CD14-positive monocyte (primary cell): ENCODE data around the gene MRPS11. TPM values are rescaled to one million over a fixed set of nuclear protein-coding genes. Genes with fewer than 3 reads are reported as not detected.

Source experiments
- DNase-seq, 3 donors: peaks; one replicate each; pipeline ENCODE4 v3.0.0-alpha.2; 2011 to 2022
- H2AFZ ChIP-seq: 2 replicates; pipeline ENCODE4 v1.6.0; 2012; ENCODE audit warnings: mild to moderate bottlenecking, low read depth, low read length, inconsistent platforms; ENCODE audit not compliant: insufficient read depth, poor library complexity, severe bottlenecking
- H3K27ac ChIP-seq, 2 donors: 1 replicate in 1 of 2; 2 replicates in 1 of 2; pipeline ENCODE4 v1.5.1; 2012 to 2013; ENCODE audit warnings: low read length in 2 of 2, control low read depth in 1 of 2, inconsistent platforms in 1 of 2, low read depth in 1 of 2, mild to moderate bottlenecking in 1 of 2
- H3K27me3 ChIP-seq, 2 donors: one replicate each; pipeline versions ENCODE4 v1.6.0 to v1.6.1; 2011 to 2013; ENCODE audit warnings: low read length in 2 of 2; ENCODE audit not compliant: control insufficient read depth in 2 of 2, insufficient read depth in 2 of 2
- H3K36me3 ChIP-seq, 2 donors: replicated peaks in 1 of 2; 1 replicate in 1 of 2; 2 replicates in 1 of 2; pipeline versions ENCODE4 v1.5.1 to v1.6.1; 2012 to 2013; ENCODE audit warnings: low read length in 2 of 2, control low read depth in 1 of 2, inconsistent platforms in 1 of 2, mild to moderate bottlenecking in 1 of 2; ENCODE audit not compliant: insufficient read depth in 2 of 2, control insufficient read depth in 1 of 2
- H3K4me1 ChIP-seq, 2 donors: 1 replicate in 1 of 2; 2 replicates in 1 of 2; pipeline versions ENCODE4 v1.5.1 to v1.6.1; 2012 to 2013; ENCODE audit warnings: low read length in 2 of 2, control low read depth in 1 of 2, inconsistent platforms in 1 of 2, mild to moderate bottlenecking in 1 of 2, moderate library complexity in 1 of 2; ENCODE audit not compliant: insufficient read depth in 2 of 2, control insufficient read depth in 1 of 2
- H3K4me2 ChIP-seq: replicated peaks from 2 replicates; pipeline ENCODE3; 2012; ENCODE audit warnings: low read length, moderate library complexity, mild to moderate bottlenecking; ENCODE audit not compliant: poor library complexity, severe bottlenecking; ENCODE audit errors: extremely low read depth
- H3K4me3 ChIP-seq, 3 experiments: fragments of 200-600 bp in 1 of 3; sonication (generic) in 1 of 3; replicated peaks in 1 of 3; 1 replicate in 2 of 3; 2 replicates in 1 of 3; pipeline ENCODE4 v1.5.1; 2011 to 2013; ENCODE audit warnings: low read length in 3 of 3, mild to moderate bottlenecking in 3 of 3, control low read depth in 2 of 3, low read depth in 2 of 3, inconsistent platforms in 1 of 3, moderate library complexity in 1 of 3
- H3K79me2 ChIP-seq: 2 replicates; pipeline ENCODE4 v1.6.0; 2012; ENCODE audit warnings: mild to moderate bottlenecking, control low read depth, inconsistent platforms, low read length, moderate library complexity; ENCODE audit not compliant: insufficient read depth
- H3K9ac ChIP-seq: 2 replicates; pipeline ENCODE4 v1.6.0; 2017; ENCODE audit warnings: low read length, mild to moderate bottlenecking; ENCODE audit not compliant: insufficient read depth, poor library complexity, severe bottlenecking
- H3K9me3 ChIP-seq, 2 donors: replicated peaks in 1 of 2; 1 replicate in 1 of 2; 2 replicates in 1 of 2; pipeline versions ENCODE4 v1.5.1 to v1.6.1; 2012 to 2013; ENCODE audit warnings: low read length in 2 of 2, control low read depth in 1 of 2; ENCODE audit not compliant: control insufficient read depth in 1 of 2, insufficient read depth in 1 of 2
- H4K20me1 ChIP-seq: 2 replicates; pipeline ENCODE4 v1.6.0; 2012; ENCODE audit warnings: mild to moderate bottlenecking, low read length, control low read depth, moderate library complexity; ENCODE audit not compliant: insufficient read depth
- H3K27ac Mint-ChIP-seq, 7 donors: one replicate each; pipeline ENCODE4 v1.8.0; 2020; ENCODE audit warnings: mild to moderate bottlenecking in 7 of 7, mixed read lengths in 7 of 7, moderate library complexity in 6 of 7, inconsistent platforms in 2 of 7
- H3K27me3 Mint-ChIP-seq, 3 donors: one replicate each; pipeline ENCODE4 v1.8.0; 2021 to 2022; ENCODE audit warnings: low read depth in 3 of 3, mild to moderate bottlenecking in 3 of 3, mixed read lengths in 3 of 3, moderate library complexity in 3 of 3, inconsistent platforms in 1 of 3
- H3K36me3 Mint-ChIP-seq, 2 donors: one replicate each; pipeline ENCODE4 v1.8.0; 2020; ENCODE audit warnings: mixed read lengths in 2 of 2, inconsistent platforms in 1 of 2, mild to moderate bottlenecking in 1 of 2
- H3K4me1 Mint-ChIP-seq: one replicate; pipeline ENCODE4 v1.8.0; 2020; ENCODE audit warnings: mild to moderate bottlenecking, mixed read lengths
- H3K4me3 Mint-ChIP-seq, 2 donors: one replicate each; pipeline ENCODE4 v1.8.0; 2020; ENCODE audit warnings: mild to moderate bottlenecking in 2 of 2, mixed read lengths in 2 of 2, moderate library complexity in 1 of 2
- H3K9me3 Mint-ChIP-seq, 7 donors: one replicate each; pipeline ENCODE4 v1.8.0; 2020 to 2022; ENCODE audit warnings: mixed read lengths in 7 of 7, mild to moderate bottlenecking in 6 of 7, moderate library complexity in 6 of 7, inconsistent platforms in 2 of 7
- WGBS: methylation state at CpG from one replicate; pipeline ENCODE4 v1.1.5; 2013; ENCODE audit warnings: missing lambda C conversion rate; ENCODE audit not compliant: insufficient coverage; 5-methylcytosine and 5-hydroxymethylcytosine counted together
- intact Hi-C, 2 donors: fragments of 100-400 bp; cut with micrococcal nuclease; formaldehyde crosslinking; loops; one replicate each; pipeline versions ENCODE4 v1.15.0 to v1.15.1; 2023
- polyA plus RNA-seq, 3 donors: library from polyadenylated mRNA; depleted of rRNA in 1 of 3; unstranded in 2 of 3; stranded (reverse) in 1 of 3; fragments of 300-500 nt in 2 of 3; fragments of >200 nt in 1 of 3; fragmentation: Illumina TruSeq in 2 of 3; gene quantifications; 1 replicate in 2 of 3; 2 replicates in 1 of 3; pipeline ENCODE4 v1.2.3, GENCODE V29; 2012 to 2021
- TF ChIP-seq, protein P1 (sequence below): fragments of 200-600 bp; IDR thresholded peaks from one replicate; pipeline ENCODE4 v1.8.0; 2022; ENCODE audit warnings: antibody characterized with exemption, mild to moderate bottlenecking

Gene MRPS11
- polyA plus RNA-seq, 3 donors = 31.1 to 70.2 (median 65.2) TPM

- Mint-ChIP-seq H3K4me1 (peaks cover 10% of the 10 kb centered on the region), H3K27ac (peak overlapping the region in 3 of 7 donors; percentile 0 to 81 (median 28)), H3K9me3 (no peaks in the 10 kb centered on the region), H3K4me3 (peak overlapping the region in 1 of 2 donors; percentile 68), H3K36me3 (no peaks in the 10 kb centered on the region), H3K27me3 (peaks cover 0 to 1% (median 0%) of the 10 kb centered on the region in 3 donors)
- Histone ChIP-seq H3K36me3 (no peaks in the 10 kb centered on the region), H3K79me2 (no peaks in the 10 kb centered on the region), H3K27ac (peak overlapping the region in 1 of 2 donors; percentile 15), H3K9ac (peak overlapping the region; percentile 8), H3K4me3 (no peak overlapping the region), H3K4me1 (peaks cover 12 to 14% of the 10 kb centered on the region in 2 donors), H4K20me1 (no peaks in the 10 kb centered on the region), H3K9me3 (no peaks in the 10 kb centered on the region), H2AFZ (no peak overlapping the region), H3K27me3 (no peaks in the 10 kb centered on the region), H3K4me2 (peak overlapping the region; percentile 11)
- intact Hi-C loops = no loop called here
- WGBS = 89% methylated on average over 5 of the region's 11 CpGs
- DNase-seq = no peak
- TF ChIP-seq, protein P1, sequence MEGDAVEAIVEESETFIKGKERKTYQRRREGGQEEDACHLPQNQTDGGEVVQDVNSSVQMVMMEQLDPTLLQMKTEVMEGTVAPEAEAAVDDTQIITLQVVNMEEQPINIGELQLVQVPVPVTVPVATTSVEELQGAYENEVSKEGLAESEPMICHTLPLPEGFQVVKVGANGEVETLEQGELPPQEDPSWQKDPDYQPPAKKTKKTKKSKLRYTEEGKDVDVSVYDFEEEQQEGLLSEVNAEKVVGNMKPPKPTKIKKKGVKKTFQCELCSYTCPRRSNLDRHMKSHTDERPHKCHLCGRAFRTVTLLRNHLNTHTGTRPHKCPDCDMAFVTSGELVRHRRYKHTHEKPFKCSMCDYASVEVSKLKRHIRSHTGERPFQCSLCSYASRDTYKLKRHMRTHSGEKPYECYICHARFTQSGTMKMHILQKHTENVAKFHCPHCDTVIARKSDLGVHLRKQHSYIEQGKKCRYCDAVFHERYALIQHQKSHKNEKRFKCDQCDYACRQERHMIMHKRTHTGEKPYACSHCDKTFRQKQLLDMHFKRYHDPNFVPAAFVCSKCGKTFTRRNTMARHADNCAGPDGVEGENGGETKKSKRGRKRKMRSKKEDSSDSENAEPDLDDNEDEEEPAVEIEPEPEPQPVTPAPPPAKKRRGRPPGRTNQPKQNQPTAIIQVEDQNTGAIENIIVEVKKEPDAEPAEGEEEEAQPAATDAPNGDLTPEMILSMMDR = no peak
Observed at GRCh38 chr15:88487796-88488523, 20.5 kb downstream of the MRPS11 start.

DNA sequence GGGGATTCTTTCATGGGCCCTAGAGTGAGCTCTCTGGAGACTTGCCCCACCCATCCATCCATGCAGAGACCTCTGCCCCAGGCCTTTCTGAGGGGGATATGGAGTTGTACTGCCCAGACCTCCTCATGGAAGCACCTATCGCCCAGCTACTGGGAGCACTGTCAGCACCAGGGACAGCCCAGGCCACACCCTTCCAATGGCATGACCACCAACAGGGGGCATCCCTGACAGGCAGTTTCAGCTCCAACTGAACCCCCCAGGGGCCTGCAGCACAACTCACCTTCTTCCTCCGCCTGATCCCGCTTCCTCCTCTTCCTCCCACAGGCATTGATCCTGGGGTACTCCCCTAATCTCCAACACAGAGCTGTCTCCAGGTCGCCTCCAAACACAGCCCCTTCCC lies 21.8 kb downstream of the MRPS11 start:
- H3K4me2 ChIP-seq = no peak overlapping the region
- intact Hi-C loops = no loop called here
- no peaks in the 10 kb centered on the region for H3K79me2 ChIP-seq
- no peak overlapping the region for H2AFZ ChIP-seq
- H3K4me3 ChIP-seq = no peak overlapping the region
- Mint-ChIP-seq H3K9me3 (no peaks in the 10 kb centered on the region), H3K36me3 (no peaks in the 10 kb centered on the region), H3K27ac (no peak overlapping the region), H3K4me3 (no peak overlapping the region), H3K27me3 (peaks cover 0 to 1% (median 0%) of the 10 kb centered on the region in 3 donors), H3K4me1 (peaks cover 10% of the 10 kb centered on the region)
- no peak for DNase-seq
- 89% methylated on average over 3 of the region's 4 CpGs for WGBS
- peaks cover 12 to 14% of the 10 kb centered on the region in 2 donors for H3K4me1 ChIP-seq
- H3K9ac ChIP-seq = no peak overlapping the region
- H4K20me1 ChIP-seq = no peaks in the 10 kb centered on the region
- no peak overlapping the region for H3K27ac ChIP-seq
- H3K36me3 ChIP-seq = no peaks in the 10 kb centered on the region
- no peaks in the 10 kb centered on the region for H3K27me3 ChIP-seq
- H3K9me3 ChIP-seq = no peaks in the 10 kb centered on the region
- TF ChIP-seq, protein P1 = no peak
